SIG-M5 (cell line): ENCODE data around the gene LAMA1.

Source experiments
- DNase-seq: peaks from one replicate; lab custom pipeline; 2025; lab: John Stamatoyannopoulos, UW

LAMA1 gene

GRCh38 chr18:7112936-7113335 lies 4.7 kb downstream of the LAMA1 start:
- DNase-seq = no peak

GRCh38 chr18:7111134-7111533 lies 6.5 kb downstream of the LAMA1 start:
- DNase-seq = no peak

- no peak for DNase-seq
These were observed 11.7 kb downstream of the LAMA1 start for GRCh38 chr18:7105943-7106342.

GRCh38 chr18:7105268-7105667 lies 12.3 kb downstream of the LAMA1 start:
- DNase-seq = no peak

GRCh38 chr18:7104649-7105048 lies 12.9 kb downstream of the LAMA1 start:
- DNase-seq = no peak

- no peak for DNase-seq
These were observed 15.5 kb downstream of the LAMA1 start for GRCh38 chr18:7102131-7102530.

GRCh38 chr18:7096838-7097237 lies 20.8 kb downstream of the LAMA1 start:
- no peak for DNase-seq

DNA sequence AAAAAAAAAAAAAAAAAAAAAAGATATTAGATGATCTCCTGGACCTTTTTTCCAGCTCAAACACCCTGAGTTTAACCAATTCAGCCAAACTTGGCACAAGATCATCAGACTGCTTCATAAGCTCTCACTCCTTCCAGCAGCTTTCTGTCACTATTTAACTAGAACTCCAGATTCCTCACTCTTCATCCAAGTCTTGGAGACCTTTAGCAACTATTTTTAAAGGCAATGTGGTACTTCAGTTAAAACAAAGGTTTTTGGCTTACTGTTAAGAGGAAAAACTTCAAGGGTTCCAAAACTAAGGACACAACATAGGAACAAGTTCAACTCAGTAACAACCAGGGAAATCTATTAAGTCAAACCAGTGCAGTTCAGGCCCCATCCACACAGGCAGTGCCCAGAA lies 23.2 kb downstream of the LAMA1 start:
- DNase-seq = no peak

DNA sequence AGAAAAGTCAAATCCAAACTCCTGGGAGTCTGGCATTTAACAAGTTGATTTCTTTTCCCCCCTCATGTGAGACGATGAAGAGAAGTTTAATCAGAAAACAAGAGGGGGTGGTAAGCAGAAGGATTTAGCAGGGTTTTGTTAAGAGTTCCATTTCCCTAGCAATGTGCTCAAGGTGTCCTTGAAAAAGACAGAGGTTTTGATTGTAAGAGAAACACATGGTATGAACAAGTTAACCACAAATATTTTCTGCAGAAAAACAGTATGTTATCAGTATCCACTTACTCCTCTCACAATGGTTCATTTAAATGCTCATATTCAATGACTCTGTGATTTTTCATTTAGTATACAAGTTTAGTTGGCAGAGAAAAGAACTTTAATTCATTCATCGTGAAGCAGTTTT lies 26.8 kb downstream of the LAMA1 start:
- DNase-seq = no peak

- no peak for DNase-seq
These were observed 28.2 kb downstream of the LAMA1 start for GRCh38 chr18:7089369-7089768.

DNA sequence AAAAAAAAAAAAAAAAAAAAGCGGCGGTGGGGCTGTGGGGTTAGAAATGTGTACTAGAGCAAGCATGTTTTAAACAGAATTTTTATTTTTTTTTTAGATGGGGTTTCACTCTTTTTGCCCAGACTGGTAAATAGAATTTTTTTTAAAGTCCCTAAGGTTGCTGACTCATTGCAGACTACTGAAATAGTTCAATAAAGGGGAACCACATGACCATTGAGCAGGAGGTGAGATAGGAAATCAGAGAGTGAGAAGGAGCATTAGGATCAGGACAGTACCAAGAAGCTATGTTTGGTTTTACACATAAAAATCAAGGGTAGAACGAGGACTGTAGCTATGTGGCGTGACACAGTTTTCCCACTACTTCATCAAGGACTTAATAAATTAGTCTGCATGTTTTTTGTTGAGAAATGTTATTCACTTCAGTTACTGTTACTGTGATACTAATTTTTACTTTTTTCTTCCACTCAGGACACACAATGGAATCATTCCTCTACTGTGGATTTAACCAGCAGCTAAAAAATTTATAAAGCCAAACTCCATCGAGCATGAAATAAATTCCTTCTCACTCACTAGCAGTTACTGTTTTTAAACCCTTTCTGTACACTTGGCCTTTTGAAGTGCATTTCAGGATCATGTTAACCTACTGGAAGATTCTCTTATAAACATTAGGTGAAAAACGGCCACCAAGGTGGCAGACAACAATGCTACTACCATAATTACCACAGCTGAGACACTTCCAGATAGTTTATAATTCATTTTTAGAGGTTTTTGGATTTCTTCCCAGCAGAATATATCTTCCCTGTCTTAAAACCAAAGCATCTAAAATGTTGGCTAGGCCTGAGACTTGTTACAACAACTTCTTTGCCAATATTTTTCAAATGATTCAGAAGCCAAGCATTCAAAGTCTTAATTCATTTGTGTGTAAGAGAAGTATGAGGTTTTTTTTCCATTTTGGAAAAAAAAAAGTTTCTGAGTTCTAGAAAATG lies 33.2 kb downstream of the LAMA1 start:
- DNase-seq = no peak

DNA sequence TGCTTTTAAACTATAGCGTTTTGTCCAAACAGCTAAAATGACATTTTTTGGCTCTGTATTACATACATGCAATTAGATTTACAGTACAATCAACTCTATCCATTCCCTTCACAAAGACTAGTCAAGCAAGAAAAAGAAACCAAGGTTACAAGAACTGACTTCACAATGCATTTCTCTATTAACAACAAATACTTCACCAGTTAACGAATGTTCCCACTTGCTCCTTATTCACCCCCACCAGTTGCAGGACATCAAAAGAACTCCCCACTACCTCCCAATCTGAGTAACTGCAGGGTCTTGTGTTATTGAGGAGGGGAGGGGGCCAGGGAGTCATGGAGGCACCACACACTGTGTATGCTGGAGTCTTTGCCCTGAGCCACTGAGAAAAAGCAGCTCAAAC lies 34.9 kb downstream of the LAMA1 start:
- DNase-seq = no peak

DNA sequence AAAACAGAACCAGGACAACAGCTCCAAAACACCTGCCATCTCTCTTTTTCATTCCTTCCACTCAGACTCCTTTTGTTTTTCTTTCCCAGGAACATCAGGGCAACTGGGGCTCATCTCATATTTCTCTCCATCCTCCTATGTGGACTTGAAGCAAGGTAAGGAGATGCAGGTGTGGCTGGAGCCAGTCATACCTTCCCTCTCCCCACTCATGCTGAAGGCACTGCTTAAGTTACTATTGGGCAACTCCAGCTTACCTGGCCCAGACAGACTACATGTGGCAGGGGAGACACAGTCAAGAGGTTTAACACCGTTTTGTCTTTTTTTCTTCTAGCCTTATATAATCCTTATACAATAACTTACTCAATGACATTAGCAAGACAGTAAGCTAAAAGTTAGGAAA lies 38.4 kb downstream of the LAMA1 start:
- DNase-seq = no peak

- no peak for DNase-seq
These were observed 45.0 kb downstream of the LAMA1 start for GRCh38 chr18:7072593-7072992.

DNA sequence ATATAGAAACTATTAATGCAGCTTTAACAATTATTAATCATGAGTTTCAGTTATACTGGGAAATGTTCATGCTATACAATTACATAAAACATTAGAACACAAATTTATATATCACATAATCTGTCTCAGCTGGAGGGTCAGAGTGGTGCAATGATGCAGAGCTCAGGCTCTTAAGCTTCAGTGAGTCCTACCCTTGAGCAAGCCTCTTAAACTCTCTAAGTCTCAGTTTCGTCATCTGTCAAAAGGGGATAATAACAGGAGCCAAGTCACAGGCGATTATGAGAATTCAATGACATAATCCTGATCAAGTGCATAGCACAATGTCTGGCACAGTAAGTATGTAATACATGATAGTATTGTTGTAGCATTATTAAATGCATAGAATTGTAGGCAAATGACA lies 46.0 kb downstream of the LAMA1 start:
- DNase-seq = no peak

DNA sequence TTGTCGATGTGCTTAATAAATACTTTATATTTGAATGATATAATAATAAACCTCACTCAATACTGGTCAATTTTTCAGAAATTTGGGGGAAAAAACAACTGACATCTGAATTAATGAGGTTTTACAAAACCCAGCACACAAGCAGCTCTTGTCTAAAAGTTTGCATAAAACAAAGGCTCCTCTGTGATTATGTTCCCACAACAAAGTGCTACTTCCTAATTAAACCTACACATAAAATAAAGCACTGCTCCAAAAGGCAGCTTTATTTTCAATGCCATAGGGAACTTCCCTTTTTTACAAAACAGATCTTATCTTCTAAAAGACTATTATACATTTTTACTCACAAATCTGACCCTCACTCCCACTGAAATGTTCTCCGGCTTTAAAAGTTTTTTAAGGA lies 47.1 kb downstream of the LAMA1 start:
- no peak for DNase-seq

- no peak for DNase-seq
These were observed 48.6 kb downstream of the LAMA1 start for GRCh38 chr18:7068871-7069590.

DNA sequence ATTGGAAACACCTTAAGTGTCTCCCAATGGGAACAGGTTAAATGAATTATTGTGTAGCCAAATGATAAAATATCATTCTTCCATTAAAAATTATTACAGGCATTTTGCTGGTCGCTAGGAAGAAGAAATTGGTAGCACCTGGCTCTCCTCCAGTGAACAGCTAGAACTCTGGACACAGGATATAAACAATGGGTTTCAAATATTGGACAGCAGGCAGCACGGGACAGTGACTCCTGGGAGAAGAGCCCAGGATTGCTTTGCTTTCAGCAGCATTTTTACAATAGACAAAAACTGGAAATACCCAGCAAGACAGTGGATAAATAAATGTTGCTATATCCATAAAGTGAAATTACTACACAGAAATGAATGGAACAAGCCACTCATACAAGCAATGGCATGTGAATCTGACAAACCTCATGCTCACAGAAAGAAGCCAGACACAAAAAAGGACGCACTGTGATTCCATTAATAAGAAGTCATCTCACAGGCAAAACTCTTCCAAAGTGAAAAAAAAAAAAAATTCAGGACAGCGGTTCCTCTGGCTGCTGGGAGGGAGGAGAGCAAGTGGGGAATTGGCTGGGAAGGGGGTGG lies 50.5 kb downstream of the LAMA1 start:
- DNase-seq = no peak

DNA sequence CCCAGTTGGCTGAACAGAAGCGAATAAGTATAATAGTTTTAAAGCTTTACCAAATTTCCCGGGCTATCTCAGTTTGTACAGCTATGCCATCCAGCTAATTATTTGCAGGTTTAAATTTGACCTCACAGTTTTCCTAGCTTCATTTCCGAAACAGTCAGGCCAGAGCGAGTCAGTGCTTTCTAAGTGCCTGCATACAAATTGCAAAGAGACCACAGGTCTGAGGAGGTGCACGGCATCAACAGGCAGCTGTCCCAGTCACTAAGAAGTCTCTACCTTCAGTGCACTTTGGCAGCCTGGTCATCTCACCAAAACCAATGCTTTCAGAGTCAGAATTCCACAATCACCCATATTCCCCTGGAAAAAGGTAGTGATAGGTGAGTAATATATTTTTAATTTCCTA lies 51.9 kb downstream of the LAMA1 start:
- no peak for DNase-seq

DNA sequence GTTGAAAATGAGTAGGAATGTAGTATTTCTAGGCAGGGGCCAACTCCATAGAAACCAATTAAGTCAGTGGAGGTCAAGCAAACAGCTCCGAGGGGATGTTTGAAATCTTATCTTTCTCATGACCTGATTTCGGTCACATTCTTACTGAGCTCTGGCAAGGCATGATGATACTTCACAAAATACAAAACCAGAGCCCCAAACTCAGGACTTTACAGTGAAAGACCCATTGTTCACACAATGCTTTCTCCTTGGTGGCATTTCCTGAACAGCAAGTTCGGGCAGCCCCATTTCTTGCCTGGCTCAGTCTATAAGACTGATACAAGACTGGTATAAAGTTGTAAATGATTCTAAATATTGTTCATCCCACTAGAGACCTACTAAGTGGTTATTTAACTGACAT lies 53.3 kb downstream of the LAMA1 start:
- DNase-seq = no peak

- no peak for DNase-seq
These were observed 54.8 kb downstream of the LAMA1 start for GRCh38 chr18:7062811-7063210.

GRCh38 chr18:7062236-7062635 lies 55.4 kb downstream of the LAMA1 start:
- DNase-seq = no peak

DNA sequence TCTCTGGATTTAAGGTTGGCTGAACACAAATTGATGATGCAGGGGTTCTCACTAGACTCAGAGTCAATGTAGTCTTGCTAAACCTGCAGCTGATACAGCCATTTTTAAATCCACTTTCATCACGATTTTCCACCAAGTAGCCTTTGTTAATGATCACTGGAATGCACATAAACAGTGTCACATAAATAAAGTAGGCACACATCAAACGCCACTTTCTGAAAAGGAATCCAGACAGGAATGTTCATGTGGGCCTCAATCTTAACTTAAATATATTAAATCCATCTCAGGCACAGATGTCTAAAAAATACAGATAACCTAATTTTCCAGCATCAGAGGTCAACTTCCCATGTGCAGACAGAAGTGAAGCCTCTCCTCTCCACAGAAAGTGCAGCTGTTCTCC lies 58.3 kb downstream of the LAMA1 start:
- no peak for DNase-seq
